Measurements from ENCODE around the gene BTG3. TPM values are rescaled to one million over a fixed set of nuclear protein-coding genes. Genes with fewer than 3 reads are reported as not detected.

BTG3 gene
- total RNA-seq, 2 donors from 2014 or later, result 96.2 to 100.0 TPM

DNA sequence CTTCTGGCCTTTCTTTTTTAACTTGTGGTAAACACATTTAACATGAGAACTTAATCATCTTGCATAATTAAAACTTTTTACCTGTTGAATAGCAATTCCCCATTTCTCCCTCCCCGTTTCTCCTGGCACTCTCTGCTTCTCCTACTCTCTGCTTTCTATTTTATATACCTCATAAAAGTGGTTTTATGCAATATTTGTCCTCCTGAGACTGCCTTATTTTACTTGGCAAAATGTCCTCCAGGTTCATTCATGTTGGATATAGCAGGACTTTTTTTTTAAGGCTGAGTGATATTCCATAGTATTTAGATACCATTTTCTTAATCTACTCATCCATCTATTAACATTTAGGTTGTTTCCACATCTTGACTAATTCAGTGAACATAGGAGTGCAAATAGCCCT lies 35.0 kb downstream of the BTG3 start:
- Mint-ChIP-seq H3K27me3 (peaks cover 32% of the 10 kb centered on the region), H3K4me1 (peaks cover 2% of the 10 kb centered on the region), H3K4me3 (no peak overlapping the region), H3K36me3 (ENCODE audit: low read depth) (no peaks in the 10 kb centered on the region), H3K27ac (no peak overlapping the region)
- H3K9me3 ChIP-seq (ENCODE audit: control insufficient read depth, low read length, poor library complexity, severe bottlenecking), result no peaks in the 10 kb centered on the region
- ATAC-seq (no peak), DNase-seq (no peak)

DNA sequence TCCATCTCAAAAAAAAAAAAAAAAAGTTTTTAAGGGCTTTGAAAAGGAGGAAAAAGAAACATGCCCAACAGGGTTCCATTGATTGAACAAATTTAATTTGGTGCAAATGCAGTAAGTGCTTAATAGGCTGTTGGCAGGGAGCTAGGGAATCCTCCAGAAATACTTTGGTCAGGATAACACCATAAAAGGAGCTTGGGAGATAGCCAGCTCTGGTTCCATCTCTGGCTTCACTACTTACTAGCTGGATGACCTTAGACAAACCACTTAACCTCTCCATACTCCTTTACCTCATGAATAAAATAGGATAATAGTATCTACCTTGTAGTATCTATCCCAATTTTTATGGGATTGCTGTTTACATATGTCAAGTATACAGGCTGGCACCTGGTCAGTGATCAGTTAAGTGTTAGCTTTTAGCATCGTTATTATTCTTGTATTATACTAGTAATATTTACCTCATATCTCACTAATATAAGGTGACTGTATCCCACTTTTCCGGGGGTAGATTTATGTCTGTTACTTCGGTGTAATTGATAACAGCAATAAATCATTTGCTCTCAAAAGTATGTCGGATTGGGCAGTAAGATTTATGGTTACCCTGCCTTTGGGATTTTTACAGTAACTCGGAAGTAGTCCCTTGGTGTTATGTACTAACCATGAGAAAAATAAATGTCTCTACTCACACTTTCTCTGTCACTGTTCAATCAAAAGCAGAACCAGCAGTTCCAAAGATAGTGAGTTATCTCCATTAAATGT lies 36.4 kb downstream of the BTG3 start:
- DNase-seq (no peak), ATAC-seq (no peak)
- Mint-ChIP-seq H3K27ac (no peak overlapping the region), H3K4me1 (no peaks in the 10 kb centered on the region), H3K4me3 (no peak overlapping the region), H3K27me3 (peaks cover 32% of the 10 kb centered on the region), H3K36me3 (ENCODE audit: low read depth) (no peaks in the 10 kb centered on the region)
- H3K9me3 ChIP-seq (ENCODE audit: control insufficient read depth, low read length, poor library complexity, severe bottlenecking), result no peaks in the 10 kb centered on the region

DNA sequence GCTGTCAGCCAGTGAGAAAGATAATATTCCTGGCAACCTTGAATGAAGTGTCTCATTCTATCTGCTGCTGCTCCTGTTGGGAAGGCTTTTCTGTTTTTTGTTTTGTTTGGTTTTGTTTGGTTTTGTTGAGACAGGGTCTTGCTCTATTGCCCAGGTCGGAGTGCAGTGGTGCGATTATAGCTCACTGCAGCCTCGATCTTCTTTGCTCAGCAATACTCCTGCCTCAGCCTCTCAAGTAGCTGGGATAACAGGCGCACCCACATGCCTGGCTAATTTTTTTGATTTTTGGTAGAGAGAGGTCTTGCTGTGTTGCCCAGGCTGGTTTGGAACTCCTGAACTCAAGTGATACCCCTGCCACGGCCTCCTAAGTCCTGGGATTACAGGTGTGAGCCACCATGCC lies 37.6 kb downstream of the BTG3 start:
- H3K9me3 ChIP-seq (ENCODE audit: control insufficient read depth, low read length, poor library complexity, severe bottlenecking), result no peaks in the 10 kb centered on the region
- H3K27ac Mint-ChIP-seq, result no peak overlapping the region
- no peak for ATAC-seq
- no peak overlapping the region for H3K4me3 Mint-ChIP-seq
- no peak for DNase-seq
- no peaks in the 10 kb centered on the region for H3K4me1 Mint-ChIP-seq
- H3K27me3 Mint-ChIP-seq, result peaks cover 35% of the 10 kb centered on the region
- no peaks in the 10 kb centered on the region for H3K36me3 Mint-ChIP-seq (ENCODE audit: low read depth)

DNA sequence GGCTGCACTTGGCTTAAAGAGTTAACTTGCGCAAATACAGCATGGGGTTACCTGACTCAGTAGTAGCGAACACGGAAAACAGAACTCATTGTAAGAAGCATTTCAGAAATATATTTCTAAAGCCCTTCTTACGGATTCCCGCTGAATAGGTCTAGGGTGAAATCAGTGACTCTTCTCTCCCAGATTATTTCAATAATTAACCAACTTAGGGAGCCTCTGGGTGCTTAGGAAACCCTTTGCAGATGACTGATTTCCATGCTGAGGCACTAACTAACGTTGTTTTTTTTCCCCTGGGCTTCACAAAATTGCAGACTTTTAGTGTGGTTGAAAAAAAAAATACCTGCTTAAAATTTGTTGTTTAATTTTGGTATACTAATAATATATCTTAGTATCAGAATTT lies 40.3 kb downstream of the BTG3 start:
- Mint-ChIP-seq H3K36me3 (ENCODE audit: low read depth) (no peaks in the 10 kb centered on the region), H3K4me3 (no peak overlapping the region), H3K27ac (no peak overlapping the region), H3K4me1 (no peaks in the 10 kb centered on the region), H3K27me3 (peaks cover 28% of the 10 kb centered on the region)
- ATAC-seq, result no peak
- no peak for DNase-seq
- H3K9me3 ChIP-seq (ENCODE audit: control insufficient read depth, low read length, poor library complexity, severe bottlenecking), result no peaks in the 10 kb centered on the region

DNA sequence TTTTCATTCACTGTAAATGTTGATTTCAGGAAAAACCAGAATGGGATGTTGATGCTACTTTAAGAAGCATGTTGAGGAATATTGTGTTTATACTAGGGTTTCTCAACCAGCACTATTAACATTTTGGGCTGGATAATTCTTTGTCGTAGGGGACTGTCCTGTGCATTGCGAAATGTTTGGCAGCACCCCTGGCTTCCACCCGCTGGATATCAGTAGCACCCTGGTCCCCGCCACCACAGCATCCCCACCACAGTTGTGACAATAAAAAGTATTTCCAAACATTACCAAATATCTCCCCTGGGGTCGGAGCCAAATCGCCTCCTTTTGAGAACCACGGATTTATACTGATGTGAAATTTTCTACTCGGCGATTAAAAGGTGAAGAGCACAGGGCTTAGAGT lies 41.9 kb downstream of the BTG3 start:
- no peaks in the 10 kb centered on the region for H3K9me3 ChIP-seq (ENCODE audit: control insufficient read depth, low read length, poor library complexity, severe bottlenecking)
- Mint-ChIP-seq H3K27me3 (peaks cover 28% of the 10 kb centered on the region), H3K4me1 (no peaks in the 10 kb centered on the region), H3K4me3 (no peak overlapping the region), H3K27ac (no peak overlapping the region), H3K36me3 (ENCODE audit: low read depth) (no peaks in the 10 kb centered on the region)
- ATAC-seq, result no peak
- DNase-seq, result no peak

DNA sequence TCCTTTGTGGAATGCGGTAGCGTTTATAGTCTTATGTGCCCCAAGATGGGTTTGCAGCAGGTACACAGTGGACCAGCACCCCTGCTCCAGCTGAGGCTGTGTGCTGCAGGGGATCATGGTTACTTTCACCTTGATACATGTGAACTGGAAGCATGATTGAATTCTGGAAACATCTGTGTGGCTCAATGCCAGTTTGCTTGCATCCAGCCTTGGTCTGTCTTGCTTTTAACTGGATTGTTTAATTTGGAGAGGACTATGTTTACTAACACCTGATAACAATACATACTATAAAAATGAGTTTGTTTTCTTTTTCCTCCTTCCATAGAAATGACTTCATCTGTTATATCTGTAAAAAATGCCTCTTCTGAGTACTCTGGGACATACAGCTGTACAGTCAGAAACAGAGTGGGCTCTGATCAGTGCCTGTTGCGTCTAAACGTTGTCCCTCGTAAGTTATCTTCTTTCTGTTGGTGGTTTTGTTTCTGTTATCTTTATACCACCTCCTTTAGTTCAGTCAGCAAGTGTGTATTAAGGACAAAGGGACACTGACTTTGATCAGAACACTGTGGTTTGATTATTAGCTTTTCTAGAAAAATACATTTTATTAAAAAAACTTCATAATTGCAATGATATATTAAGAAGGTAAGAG lies 52.2 kb downstream of the BTG3 start:
- Mint-ChIP-seq H3K4me1 (peaks cover 2% of the 10 kb centered on the region), H3K27ac (no peak overlapping the region), H3K4me3 (no peak overlapping the region), H3K36me3 (ENCODE audit: low read depth) (no peaks in the 10 kb centered on the region), H3K27me3 (peaks cover 5% of the 10 kb centered on the region)
- DNase-seq (no peak), ATAC-seq (no peak)
- H3K9me3 ChIP-seq (ENCODE audit: control insufficient read depth, low read length, poor library complexity, severe bottlenecking), result no peaks in the 10 kb centered on the region

DNA sequence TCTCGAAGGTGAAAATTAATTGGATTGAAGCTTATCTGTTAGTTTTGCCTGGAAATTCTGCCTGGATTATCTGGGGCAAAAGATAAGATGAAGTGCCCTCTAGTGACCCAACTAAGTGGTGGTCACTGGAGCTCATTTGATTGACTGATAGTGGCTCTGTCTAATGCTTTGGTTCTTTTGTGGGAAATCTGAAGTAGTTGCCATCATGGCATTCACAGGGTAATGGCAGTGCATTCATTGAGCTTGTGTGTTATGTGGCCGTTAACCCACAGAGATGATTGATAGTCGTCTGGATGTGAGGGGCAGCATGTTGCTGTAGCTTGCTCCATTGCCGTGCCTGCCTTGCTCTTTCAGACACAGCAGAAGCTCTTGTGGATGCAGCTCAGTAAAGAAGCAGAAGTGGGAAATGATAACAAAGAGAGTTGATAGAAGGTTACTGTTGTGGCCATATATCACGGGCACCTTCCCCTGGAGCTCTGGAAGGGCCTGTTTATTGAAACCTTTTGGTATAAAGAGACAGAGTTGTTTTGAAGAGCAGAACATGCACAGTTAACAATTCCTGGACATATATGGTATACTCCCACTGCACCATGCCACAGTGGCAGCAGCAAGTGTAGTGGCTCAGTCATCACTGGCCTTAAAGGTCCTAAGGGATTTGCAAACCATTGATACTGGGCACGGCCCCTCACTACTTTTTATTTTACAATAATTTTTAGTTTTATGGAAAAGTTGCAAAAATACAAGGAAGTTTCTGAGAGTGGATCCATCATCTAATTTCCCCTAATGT lies 57.8 kb downstream of the BTG3 start:
- H3K36me3 Mint-ChIP-seq (ENCODE audit: low read depth), result peaks cover 2% of the 10 kb centered on the region
- H3K27ac Mint-ChIP-seq, result no peak overlapping the region
- H3K27me3 Mint-ChIP-seq, result peaks cover 10% of the 10 kb centered on the region
- H3K4me3 Mint-ChIP-seq, result no peak overlapping the region
- H3K9me3 ChIP-seq (ENCODE audit: control insufficient read depth, low read length, poor library complexity, severe bottlenecking), result no peaks in the 10 kb centered on the region
- H3K4me1 Mint-ChIP-seq, result no peaks in the 10 kb centered on the region
- no peak for ATAC-seq
- DNase-seq, result no peak

DNA sequence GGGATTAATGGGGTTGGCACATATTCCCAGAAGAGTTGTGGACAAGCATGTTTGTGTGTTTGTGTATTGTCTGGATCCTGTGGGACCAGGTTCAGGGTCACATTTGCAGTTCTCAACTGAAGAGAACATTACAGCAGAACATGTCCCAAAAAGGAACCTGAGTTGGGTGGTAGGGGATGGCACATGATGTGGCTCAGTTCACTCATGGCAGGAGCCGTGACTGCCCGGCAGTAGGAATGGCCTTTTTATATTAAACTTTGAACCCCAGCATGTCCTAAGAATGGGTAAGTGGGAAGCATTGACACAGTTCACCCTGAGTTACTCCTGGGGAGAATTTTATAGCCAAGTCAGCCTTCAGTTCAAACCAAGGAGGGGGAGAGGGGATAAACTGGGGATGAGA lies 58.6 kb downstream of the BTG3 start:
- Mint-ChIP-seq H3K4me1 (no peaks in the 10 kb centered on the region), H3K27ac (no peak overlapping the region), H3K4me3 (no peak overlapping the region), H3K36me3 (ENCODE audit: low read depth) (peaks cover 2% of the 10 kb centered on the region), H3K27me3 (peaks cover 10% of the 10 kb centered on the region)
- ATAC-seq, result no peak
- H3K9me3 ChIP-seq (ENCODE audit: control insufficient read depth, low read length, poor library complexity, severe bottlenecking), result no peaks in the 10 kb centered on the region
- no peak for DNase-seq

DNA sequence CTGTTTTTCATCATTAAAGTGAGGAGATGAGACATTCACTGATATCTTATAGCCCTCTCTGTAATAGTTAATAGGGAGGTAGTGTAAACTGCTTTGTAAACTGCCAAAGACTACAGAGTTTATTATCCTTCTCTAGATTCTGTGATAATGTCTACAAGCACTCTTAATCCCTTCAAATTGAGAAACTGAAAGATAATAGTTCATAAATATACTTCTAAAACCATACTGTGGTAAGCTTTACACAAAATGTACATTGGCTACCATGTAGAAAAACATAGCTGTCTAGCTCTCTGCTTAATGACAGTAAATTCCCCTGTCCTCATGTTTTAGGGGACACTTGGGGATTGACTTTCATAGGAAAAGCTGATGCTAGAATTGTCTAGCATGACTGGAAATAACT lies 60.3 kb downstream of the BTG3 start:
- Mint-ChIP-seq H3K36me3 (ENCODE audit: low read depth) (peaks cover 5% of the 10 kb centered on the region), H3K27me3 (peaks cover 10% of the 10 kb centered on the region), H3K27ac (no peak overlapping the region), H3K4me3 (no peak overlapping the region), H3K4me1 (peaks cover 5% of the 10 kb centered on the region)
- DNase-seq (no peak), ATAC-seq (no peak)
- H3K9me3 ChIP-seq (ENCODE audit: control insufficient read depth, low read length, poor library complexity, severe bottlenecking), result no peaks in the 10 kb centered on the region

DNA sequence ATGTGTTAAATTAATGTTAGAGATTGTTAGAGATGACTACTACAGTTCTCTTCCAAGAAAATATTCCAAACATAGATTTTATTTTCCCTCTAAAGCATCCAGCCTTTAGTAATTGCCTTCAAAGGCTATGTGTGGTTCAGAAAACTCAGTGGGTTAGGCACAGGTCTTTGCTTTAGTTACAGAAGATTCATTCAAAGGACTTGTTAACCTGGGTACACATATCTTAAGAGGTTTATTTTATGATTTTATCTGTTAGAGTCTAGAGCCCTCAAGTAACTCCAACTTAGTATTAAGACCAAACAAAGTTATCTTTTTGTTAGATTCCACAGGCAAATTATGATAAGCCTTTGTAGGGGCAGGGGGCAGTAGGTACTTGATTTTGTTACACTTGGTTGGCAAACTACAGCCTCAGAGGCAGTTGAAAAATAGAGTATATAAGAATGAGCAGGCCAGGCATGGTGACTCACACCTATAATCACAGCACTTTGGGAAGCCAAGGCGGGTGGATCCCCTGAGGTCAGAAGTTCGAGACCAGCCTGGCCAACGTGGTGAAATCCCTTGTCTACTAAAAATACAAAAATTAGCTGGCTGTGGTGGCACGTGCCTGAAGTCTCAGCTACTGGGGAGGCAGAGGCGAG lies 61.9 kb downstream of the BTG3 start:
- no peak overlapping the region for H3K27ac Mint-ChIP-seq
- peaks cover 7% of the 10 kb centered on the region for H3K36me3 Mint-ChIP-seq (ENCODE audit: low read depth)
- no peaks in the 10 kb centered on the region for H3K9me3 ChIP-seq (ENCODE audit: control insufficient read depth, low read length, poor library complexity, severe bottlenecking)
- no peak overlapping the region for H3K4me3 Mint-ChIP-seq
- DNase-seq (no peak), ATAC-seq (no peak)
- H3K4me1 Mint-ChIP-seq, result peaks cover 5% of the 10 kb centered on the region
- peaks cover 10% of the 10 kb centered on the region for H3K27me3 Mint-ChIP-seq

DNA sequence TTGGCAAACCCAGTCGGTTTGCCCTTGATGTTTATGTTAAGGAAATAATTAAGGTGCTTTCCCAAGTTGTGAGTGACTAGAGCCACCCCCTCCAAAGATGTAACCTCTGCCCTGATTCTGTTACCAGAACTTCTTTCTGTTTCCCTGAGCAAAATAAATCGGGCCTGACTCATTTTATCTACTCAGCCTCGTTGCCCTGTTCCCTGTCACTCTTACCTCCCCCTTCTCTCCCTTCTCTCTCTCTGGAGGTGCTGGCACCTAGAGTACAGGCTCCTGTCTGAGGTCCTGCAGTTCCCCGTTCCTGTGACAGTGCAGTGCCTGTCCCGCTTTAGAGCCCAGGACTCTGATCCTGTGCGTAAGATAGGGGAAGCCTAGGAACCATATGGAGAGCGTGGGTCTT lies 64.4 kb downstream of the BTG3 start:
- H3K4me3 Mint-ChIP-seq, result no peak overlapping the region
- no peaks in the 10 kb centered on the region for H3K27me3 Mint-ChIP-seq
- peaks cover 5% of the 10 kb centered on the region for H3K36me3 Mint-ChIP-seq (ENCODE audit: low read depth)
- DNase-seq (no peak), ATAC-seq (no peak)
- H3K4me1 Mint-ChIP-seq, result peaks cover 5% of the 10 kb centered on the region
- H3K27ac Mint-ChIP-seq, result no peak overlapping the region
- H3K9me3 ChIP-seq (ENCODE audit: control insufficient read depth, low read length, poor library complexity, severe bottlenecking), result no peaks in the 10 kb centered on the region

DNA sequence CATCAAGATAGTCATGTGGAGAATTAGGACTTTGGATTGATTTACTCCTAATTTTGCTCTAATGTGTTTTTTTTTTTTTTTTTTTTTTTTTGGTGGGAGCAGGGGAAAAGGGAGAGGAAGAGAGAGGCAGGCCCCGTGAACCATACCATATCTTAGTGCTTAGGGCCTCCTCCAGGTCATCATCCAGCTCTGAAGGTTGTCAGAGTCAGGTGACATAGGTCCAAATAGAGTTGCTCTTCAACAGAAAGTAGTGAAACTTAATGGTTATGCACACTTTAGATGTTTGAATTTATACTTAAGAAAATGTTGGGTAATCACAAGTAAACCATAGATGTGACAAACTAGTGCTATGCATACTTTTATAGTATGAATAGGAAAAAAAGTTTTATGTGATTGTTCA lies 67.7 kb downstream of the BTG3 start:
- ATAC-seq (no peak), DNase-seq (no peak)
- no peak overlapping the region for H3K4me3 Mint-ChIP-seq
- H3K27me3 Mint-ChIP-seq, result peaks cover 7% of the 10 kb centered on the region
- H3K27ac Mint-ChIP-seq, result no peak overlapping the region
- H3K4me1 Mint-ChIP-seq, result peaks cover 5% of the 10 kb centered on the region
- peaks cover 7% of the 10 kb centered on the region for H3K36me3 Mint-ChIP-seq (ENCODE audit: low read depth)
- H3K9me3 ChIP-seq (ENCODE audit: control insufficient read depth, low read length, poor library complexity, severe bottlenecking), result no peaks in the 10 kb centered on the region

All from T-helper 17 cell (primary cell).